Activated CD8-positive, alpha-beta T cell treated with anti-CD3 and anti-CD28 coated beads, Interleukin-2, amount 10 ng/mL, durations not matched to agents 7 days and 5 days (primary cell): ENCODE data around the gene IGF2BP2. TPM values are rescaled to one million over a fixed set of nuclear protein-coding genes. Genes with fewer than 3 reads are reported as not detected.
"Not testable (repeated sequence)": the region's sequence is repeated elsewhere in the genome, so short reads cannot be mapped to it uniquely, and the experiment has no call there.

Experiments
- ATAC-seq: fragments of 150-1000 bp; cut with Tn5 transposase; one replicate; pipeline ENCODE4 v1.10.0; 2021; ENCODE audit warnings: moderate library complexity
- CTCF ChIA-PET: fragments of 350-600 bp; sonication (Branson Sonifier 250); formaldehyde crosslinking; loops from one replicate; lab custom pipeline; 2021; ENCODE audit warnings: antibody characterized with exemption; lab: Charles Lee
- POLR2A ChIA-PET: fragments of 350-600 bp; sonication (Branson Sonifier 250); formaldehyde crosslinking; loops from one replicate; lab custom pipeline; 2021; ENCODE audit warnings: antibody characterized with exemption; lab: Charles Lee
- DNase-seq: peaks from one replicate; pipeline ENCODE4 v3.0.0-alpha.2; 2020
- H3K27ac Mint-ChIP-seq: one replicate; pipeline ENCODE4 v1.8.0; 2021; ENCODE audit warnings: mild to moderate bottlenecking, mixed read lengths
- H3K27me3 Mint-ChIP-seq: one replicate; pipeline ENCODE4 v1.8.0; 2021; ENCODE audit warnings: low read depth, mixed read lengths
- H3K36me3 Mint-ChIP-seq: one replicate; pipeline ENCODE4 v1.8.0; 2021; ENCODE audit warnings: low read depth, mixed read lengths
- H3K4me1 Mint-ChIP-seq: one replicate; pipeline ENCODE4 v1.8.0; 2021; ENCODE audit warnings: low read depth, mixed read lengths
- H3K4me3 Mint-ChIP-seq: one replicate; pipeline ENCODE4 v1.8.0; 2021; ENCODE audit warnings: mild to moderate bottlenecking, mixed read lengths
- H3K9me3 Mint-ChIP-seq: one replicate; pipeline ENCODE4 v1.8.0; 2022; ENCODE audit warnings: mixed read lengths; ENCODE audit not compliant: insufficient read depth
- total RNA-seq, 2 experiments: library from RNA; stranded (reverse); gene quantifications; one replicate each; pipeline ENCODE4 v1.2.3, GENCODE V29; 2021

IGF2BP2 gene
- total RNA-seq, 2 experiments from 2014 or later: 0.21 to 0.32 TPM

GRCh38 chr3:185792955-185793354 lies 31.9 kb downstream of the IGF2BP2 start:
- peaks cover 8% of the 10 kb centered on the region for H3K27me3 Mint-ChIP-seq
- ChIA-PET CTCF (no interaction called here), POLR2A (no interaction called here)
- ATAC-seq (no peak), DNase-seq (no peak)
- H3K36me3 Mint-ChIP-seq: no peaks in the 10 kb centered on the region
- no peak overlapping the region for H3K4me3 Mint-ChIP-seq
- H3K9me3 Mint-ChIP-seq: no peaks in the 10 kb centered on the region
- no peak overlapping the region for H3K27ac Mint-ChIP-seq
- H3K4me1 Mint-ChIP-seq: peaks cover 7% of the 10 kb centered on the region

- no peaks in the 10 kb centered on the region for H3K9me3 Mint-ChIP-seq
- H3K36me3 Mint-ChIP-seq: no peaks in the 10 kb centered on the region
- H3K4me3 Mint-ChIP-seq: no peak overlapping the region
- ATAC-seq (no peak), DNase-seq (no peak)
- ChIA-PET CTCF (interaction anchor here (0.7 to 2.5 kb wide), 2 partner anchors 11 to 22 kb away, joined by 3 to 8 read pairs; no protein-coding TSS in a partner anchor), POLR2A (interaction anchor here (0.6 kb wide), 1 partner anchor 476 kb away, joined by 3 read pairs; no protein-coding TSS in a partner anchor)
- H3K27me3 Mint-ChIP-seq: peaks cover 6% of the 10 kb centered on the region
- H3K27ac Mint-ChIP-seq: no peak overlapping the region
- peaks cover 4% of the 10 kb centered on the region for H3K4me1 Mint-ChIP-seq
Measured at GRCh38 chr3:185789891-185790830, 34.7 kb downstream of the IGF2BP2 start.

GRCh38 chr3:185789134-185789533 lies 35.7 kb downstream of the IGF2BP2 start:
- no peaks in the 10 kb centered on the region for H3K9me3 Mint-ChIP-seq
- H3K27me3 Mint-ChIP-seq: peaks cover 8% of the 10 kb centered on the region
- no peak for ATAC-seq
- no peaks in the 10 kb centered on the region for H3K4me1 Mint-ChIP-seq
- H3K27ac Mint-ChIP-seq: no peak overlapping the region
- DNase-seq: no peak
- H3K36me3 Mint-ChIP-seq: no peaks in the 10 kb centered on the region
- ChIA-PET CTCF (interaction anchor here (2.5 kb wide), 1 partner anchor 21 kb away, joined by 8 read pairs; no protein-coding TSS in a partner anchor), POLR2A (no interaction called here)
- H3K4me3 Mint-ChIP-seq: no peak overlapping the region

- no peak overlapping the region for H3K4me3 Mint-ChIP-seq
Measured at GRCh38 chr3:185788292-185788691, 36.5 kb downstream of the IGF2BP2 start.

GRCh38 chr3:185786956-185787877 lies 37.6 kb downstream of the IGF2BP2 start:
- no peak overlapping the region for H3K4me3 Mint-ChIP-seq
- ATAC-seq (no peak), DNase-seq (no peak)
- H3K27ac Mint-ChIP-seq: no peak overlapping the region
- H3K27me3 Mint-ChIP-seq: peaks cover 6% of the 10 kb centered on the region
- H3K9me3 Mint-ChIP-seq: no peaks in the 10 kb centered on the region
- ChIA-PET CTCF (interaction anchor here (1.8 kb wide), 2 partner anchors 19 to 127 kb away, joined by 4 to 6 read pairs; no protein-coding TSS in a partner anchor), POLR2A (no interaction called here)
- no peaks in the 10 kb centered on the region for H3K36me3 Mint-ChIP-seq
- H3K4me1 Mint-ChIP-seq: no peaks in the 10 kb centered on the region

More at GRCh38 chr3:185788292-185788691, 36.5 kb downstream of the IGF2BP2 start:
- Mint-ChIP-seq H3K4me1 (no peaks in the 10 kb centered on the region), H3K9me3 (no peaks in the 10 kb centered on the region), H3K27ac (no peak overlapping the region), H3K27me3 (peaks cover 8% of the 10 kb centered on the region), H3K36me3 (no peaks in the 10 kb centered on the region)
- no peak for ATAC-seq
- ChIA-PET CTCF (interaction anchor here (2.5 kb wide), 1 partner anchor 20 kb away, joined by 8 read pairs; no protein-coding TSS in a partner anchor), POLR2A (no interaction called here)
- DNase-seq: no peak

GRCh38 chr3:185786258-185786657 lies 38.6 kb downstream of the IGF2BP2 start:
- H3K27me3 Mint-ChIP-seq: not testable (repeated sequence)

GRCh38 chr3:185784317-185784716 lies 40.5 kb downstream of the IGF2BP2 start:
- ATAC-seq (no peak), DNase-seq (no peak)
- Mint-ChIP-seq H3K9me3 (no peaks in the 10 kb centered on the region), H3K4me3 (no peak overlapping the region), H3K27me3 (peaks cover 5% of the 10 kb centered on the region), H3K4me1 (no peaks in the 10 kb centered on the region), H3K27ac (no peak overlapping the region), H3K36me3 (no peaks in the 10 kb centered on the region)
- ChIA-PET CTCF (interaction anchor here (1.3 kb wide), 1 partner anchor 16 kb away, joined by 3 read pairs; no protein-coding TSS in a partner anchor), POLR2A (no interaction called here)

More at GRCh38 chr3:185786258-185786657, 38.6 kb downstream of the IGF2BP2 start:
- not testable (repeated sequence) for H3K9me3 Mint-ChIP-seq, H3K36me3 Mint-ChIP-seq, H3K4me1 Mint-ChIP-seq, ATAC-seq, DNase-seq, H3K4me3 Mint-ChIP-seq, H3K27ac Mint-ChIP-seq
- CTCF ChIA-PET: interaction anchor here (1.8 kb wide), 2 partner anchors 18 to 126 kb away, joined by 4 to 6 read pairs; no protein-coding TSS in a partner anchor
- POLR2A ChIA-PET: interaction anchor here (0.6 kb wide), 1 partner anchor 865 kb away, joined by 3 read pairs; no protein-coding TSS in a partner anchor

- CTCF ChIA-PET: interaction anchor here (1.3 to 6.4 kb wide), 3 partner anchors 14 to 162 kb away, joined by 4 to 58 read pairs (median 7); no protein-coding TSS in a partner anchor
- Mint-ChIP-seq H3K27ac (no peak overlapping the region), H3K4me1 (no peaks in the 10 kb centered on the region), H3K36me3 (no peaks in the 10 kb centered on the region), H3K9me3 (no peaks in the 10 kb centered on the region), H3K27me3 (peaks cover 12% of the 10 kb centered on the region), H3K4me3 (no peak overlapping the region)
- POLR2A ChIA-PET: no interaction called here
- ATAC-seq: no peak
- no peak for DNase-seq
Measured at GRCh38 chr3:185781759-185782158, 43.1 kb downstream of the IGF2BP2 start.

GRCh38 chr3:185779461-185779860 lies 45.4 kb downstream of the IGF2BP2 start:
- no peak for DNase-seq
- CTCF ChIA-PET: interaction anchor here (1.2 to 6.4 kb wide), 3 partner anchors 10 to 18 kb away, joined by 3 to 58 read pairs (median 3); no protein-coding TSS in a partner anchor
- Mint-ChIP-seq H3K4me1 (no peaks in the 10 kb centered on the region), H3K9me3 (no peaks in the 10 kb centered on the region), H3K27me3 (peaks cover 18% of the 10 kb centered on the region), H3K4me3 (no peak overlapping the region), H3K27ac (no peak overlapping the region), H3K36me3 (no peaks in the 10 kb centered on the region)
- POLR2A ChIA-PET: no interaction called here
- no peak for ATAC-seq

- ChIA-PET CTCF (interaction anchor here (1.2 to 6.4 kb wide), 3 partner anchors 11 to 18 kb away, joined by 3 to 58 read pairs (median 3); no protein-coding TSS in a partner anchor), POLR2A (interaction anchor here (0.6 kb wide), 1 partner anchor 31 kb away, joined by 4 read pairs; no protein-coding TSS in a partner anchor)
- no peak for ATAC-seq
- H3K27ac Mint-ChIP-seq: no peak overlapping the region
- no peak for DNase-seq
- H3K9me3 Mint-ChIP-seq: no peaks in the 10 kb centered on the region
- H3K4me3 Mint-ChIP-seq: no peak overlapping the region
- H3K36me3 Mint-ChIP-seq: no peaks in the 10 kb centered on the region
- H3K27me3 Mint-ChIP-seq: peaks cover 17% of the 10 kb centered on the region
- peaks cover 2% of the 10 kb centered on the region for H3K4me1 Mint-ChIP-seq
Measured at GRCh38 chr3:185778821-185779220, 46.0 kb downstream of the IGF2BP2 start.

- Mint-ChIP-seq H3K9me3 (no peaks in the 10 kb centered on the region), H3K4me1 (peaks cover 5% of the 10 kb centered on the region), H3K27ac (no peak overlapping the region), H3K4me3 (no peak overlapping the region), H3K36me3 (no peaks in the 10 kb centered on the region), H3K27me3 (peaks cover 17% of the 10 kb centered on the region)
- ChIA-PET POLR2A (no interaction called here), CTCF (interaction anchor here (6.4 kb wide), 1 partner anchor 10 kb away, joined by 58 read pairs; no protein-coding TSS in a partner anchor)
- no peak for ATAC-seq
- DNase-seq: no peak
Measured at GRCh38 chr3:185778094-185778493, 46.7 kb downstream of the IGF2BP2 start.
